Gastrocnemius medialis (tissue), 4 donors: ENCODE measurements around the gene DNM2.

Experiments used
- CTCF ChIP-seq, 5 experiments: fragments of 450-650 bp in 3 of 5; fragments of 200-600 bp in 2 of 5; sonication (generic) in 2 of 5; IDR thresholded peaks in 4 of 5; conservative IDR thresholded peaks in 1 of 5; 1 replicate in 4 of 5; 2 replicates in 1 of 5; pipeline ENCODE4 v1.5.1; 2016 to 2019; ENCODE audit warnings: antibody characterized with exemption in 5 of 5, mild to moderate bottlenecking in 3 of 5, moderate library complexity in 3 of 5
- POLR2A ChIP-seq, 2 donors: fragments of 450-650 bp; IDR thresholded peaks; one replicate each; pipeline ENCODE4 v1.6.1; 2017; ENCODE audit warnings: antibody characterized with exemption in 2 of 2, mild to moderate bottlenecking in 2 of 2, moderate library complexity in 2 of 2

- TF ChIP-seq CTCF (IDR thresholded peaks at IDR 0.05 in 4 of 5, conservative IDR thresholded peaks at IDR 0.05 in 1 of 5) (no peak), POLR2A (IDR thresholded peaks at IDR 0.05) (peak in 1 of 2 donors; percentile 36)
These were observed 158.8 kb downstream of the DNM2 start for GRCh38 chr19:10876459-10877240.
